Lung (tissue), 12 donors: ENCODE data around the gene CRY1. TPM values are rescaled to one million over a fixed set of nuclear protein-coding genes. Genes with fewer than 3 reads are reported as not detected.

Source experiments
- ATAC-seq: fragments of 200-7000 bp; cut with Tn5 transposase; one replicate; pipeline ENCODE4 v1.9.1; 2020; ENCODE audit warnings: moderate number of reproducible peaks; ENCODE audit not compliant: insufficient read depth, low FRiP score
- DNase-seq, 3 donors: peaks; one replicate each; pipeline ENCODE4 v3.0.0-alpha.2; 2013 to 2017
- H3K27ac ChIP-seq, 2 donors: one replicate each; pipeline ENCODE4 v1.5.1; 2013; ENCODE audit warnings: mild to moderate bottlenecking in 2 of 2, moderate library complexity in 2 of 2, control low read depth in 1 of 2, inconsistent platforms in 1 of 2, low read depth in 1 of 2, low read length in 1 of 2
- H3K27me3 ChIP-seq, 3 donors: one replicate each; pipeline ENCODE4 v1.5.1; 2013; ENCODE audit warnings: low read length in 2 of 3; ENCODE audit not compliant: control insufficient read depth in 3 of 3, insufficient read depth in 3 of 3
- H3K36me3 ChIP-seq, 4 donors: one replicate each; pipeline ENCODE4 v1.5.1; 2013; ENCODE audit warnings: low read length in 4 of 4, mild to moderate bottlenecking in 1 of 4, moderate library complexity in 1 of 4; ENCODE audit not compliant: control insufficient read depth in 4 of 4, insufficient read depth in 4 of 4
- H3K4me1 ChIP-seq, 5 donors: one replicate each; pipeline ENCODE4 v1.5.1; 2013; ENCODE audit warnings: low read length in 5 of 5, mild to moderate bottlenecking in 2 of 5, moderate library complexity in 1 of 5; ENCODE audit not compliant: control insufficient read depth in 5 of 5, insufficient read depth in 5 of 5
- H3K4me3 ChIP-seq: one replicate; pipeline ENCODE4 v1.5.1; 2013; ENCODE audit warnings: mild to moderate bottlenecking, control low read depth, moderate library complexity
- H3K9ac ChIP-seq, 2 donors: one replicate each; pipeline ENCODE4 v1.5.1; 2013; ENCODE audit warnings: low read length in 2 of 2, control low read depth in 1 of 2; ENCODE audit not compliant: insufficient read depth in 1 of 2
- H3K9me3 ChIP-seq, 4 donors: one replicate each; pipeline ENCODE4 v1.5.1; 2013; ENCODE audit warnings: low read length in 3 of 4, mild to moderate bottlenecking in 1 of 4, moderate library complexity in 1 of 4; ENCODE audit not compliant: control insufficient read depth in 4 of 4, insufficient read depth in 3 of 4
- WGBS, 2 donors: extraction: QIAGEN DNeasy Blood & Tissue Kit; methylation state at CpG; one replicate each; pipeline ENCODE4 v1.1.7; 2013; 5-methylcytosine and 5-hydroxymethylcytosine counted together
- polyA plus RNA-seq, 2 donors: library from polyadenylated mRNA; stranded (reverse); fragments of 200-250 nt; gene quantifications; one replicate each; pipeline ENCODE4 v1.2.1, GENCODE V29; 2013
- total RNA-seq, 2 donors: library from RNA; depleted of rRNA in 1 of 2; stranded (reverse); fragments of >200 nt in 1 of 2; gene quantifications; one replicate each; pipeline ENCODE4 v1.2.1, GENCODE V29; 2014 to 2021
- TF ChIP-seq, protein P1 (sequence below): IDR thresholded peaks from 2 replicates; pipeline ENCODE4 v1.5.1; 2012; ENCODE audit warnings: mild to moderate bottlenecking; ENCODE audit errors: control extremely low read depth, extremely low read depth
- donor health status: control.
- donor health status: control.
- donor health status: Bipolar disorder and iron deficiency.
- donor health status: healthy.
- donor health status: DM: yes; HTN: yes; CAD: no.

Gene CRY1
- total and polyA plus RNA-seq, 4 donors = 5.6 to 37.2 (median 17.9) TPM

DNA sequence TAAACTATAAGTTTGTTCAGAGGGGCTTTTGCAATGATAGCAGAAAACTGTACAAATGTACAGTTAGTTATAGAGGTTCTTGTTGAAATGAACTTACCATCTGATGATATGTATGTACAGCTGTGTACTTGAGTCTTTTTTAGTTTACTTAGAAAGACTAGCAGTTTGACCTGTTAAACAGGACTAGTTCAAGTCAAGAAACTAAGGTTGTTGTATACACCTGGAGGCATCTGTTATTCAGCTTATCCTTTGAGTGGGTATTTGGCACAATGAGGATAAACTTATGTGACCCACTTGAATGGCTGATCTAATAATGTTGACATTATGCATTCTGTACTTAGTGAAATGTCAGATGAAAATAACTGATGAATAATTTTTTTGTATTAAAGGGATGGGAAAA is 119.8 kb downstream of the CRY1 start:
- Histone ChIP-seq H3K4me3 (no peak overlapping the region), H3K36me3 (peaks cover 4 to 43% (median 8%) of the 10 kb centered on the region in 4 donors), H3K27me3 (no peaks in the 10 kb centered on the region), H3K4me1 (peaks cover 2 to 27% (median 16%) of the 10 kb centered on the region in 5 donors), H3K27ac (no peak overlapping the region), H3K9ac (no peak overlapping the region), H3K9me3 (no peaks in the 10 kb centered on the region)
- TF ChIP-seq, protein P1, sequence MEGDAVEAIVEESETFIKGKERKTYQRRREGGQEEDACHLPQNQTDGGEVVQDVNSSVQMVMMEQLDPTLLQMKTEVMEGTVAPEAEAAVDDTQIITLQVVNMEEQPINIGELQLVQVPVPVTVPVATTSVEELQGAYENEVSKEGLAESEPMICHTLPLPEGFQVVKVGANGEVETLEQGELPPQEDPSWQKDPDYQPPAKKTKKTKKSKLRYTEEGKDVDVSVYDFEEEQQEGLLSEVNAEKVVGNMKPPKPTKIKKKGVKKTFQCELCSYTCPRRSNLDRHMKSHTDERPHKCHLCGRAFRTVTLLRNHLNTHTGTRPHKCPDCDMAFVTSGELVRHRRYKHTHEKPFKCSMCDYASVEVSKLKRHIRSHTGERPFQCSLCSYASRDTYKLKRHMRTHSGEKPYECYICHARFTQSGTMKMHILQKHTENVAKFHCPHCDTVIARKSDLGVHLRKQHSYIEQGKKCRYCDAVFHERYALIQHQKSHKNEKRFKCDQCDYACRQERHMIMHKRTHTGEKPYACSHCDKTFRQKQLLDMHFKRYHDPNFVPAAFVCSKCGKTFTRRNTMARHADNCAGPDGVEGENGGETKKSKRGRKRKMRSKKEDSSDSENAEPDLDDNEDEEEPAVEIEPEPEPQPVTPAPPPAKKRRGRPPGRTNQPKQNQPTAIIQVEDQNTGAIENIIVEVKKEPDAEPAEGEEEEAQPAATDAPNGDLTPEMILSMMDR = no peak
- ATAC-seq (no peak), DNase-seq (no peak)

DNA sequence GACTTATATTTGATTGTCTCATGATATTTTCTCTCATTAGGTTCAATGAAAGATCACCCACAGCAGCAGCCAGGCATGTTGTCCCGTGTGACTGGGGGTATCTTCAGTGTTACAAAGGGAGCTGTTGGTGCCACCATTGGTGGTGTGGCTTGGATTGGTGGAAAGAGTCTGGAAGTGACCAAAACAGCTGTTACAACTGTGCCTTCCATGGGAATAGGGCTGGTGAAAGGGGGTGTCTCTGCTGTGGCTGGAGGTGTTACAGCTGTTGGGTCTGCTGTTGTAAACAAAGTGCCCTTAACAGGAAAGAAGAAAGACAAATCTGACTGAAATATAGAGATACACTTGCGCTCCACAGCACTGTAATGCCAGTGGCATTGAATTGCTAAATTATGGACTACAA is 122.3 kb downstream of the CRY1 start:
- Histone ChIP-seq H3K4me1 (peaks cover 0 to 13% (median 5%) of the 10 kb centered on the region in 5 donors), H3K9me3 (no peaks in the 10 kb centered on the region), H3K9ac (no peak overlapping the region), H3K27ac (no peak overlapping the region), H3K36me3 (peaks cover 5 to 57% (median 14%) of the 10 kb centered on the region in 4 donors), H3K27me3 (no peaks in the 10 kb centered on the region), H3K4me3 (no peak overlapping the region)
- 95% methylated on average over 2 of the region's 2 CpGs for whole genome bisulfite sequencing, 2 donors
- ATAC-seq = no peak
- TF ChIP-seq, protein P1 = no peak
- no peak for DNase-seq

DNA sequence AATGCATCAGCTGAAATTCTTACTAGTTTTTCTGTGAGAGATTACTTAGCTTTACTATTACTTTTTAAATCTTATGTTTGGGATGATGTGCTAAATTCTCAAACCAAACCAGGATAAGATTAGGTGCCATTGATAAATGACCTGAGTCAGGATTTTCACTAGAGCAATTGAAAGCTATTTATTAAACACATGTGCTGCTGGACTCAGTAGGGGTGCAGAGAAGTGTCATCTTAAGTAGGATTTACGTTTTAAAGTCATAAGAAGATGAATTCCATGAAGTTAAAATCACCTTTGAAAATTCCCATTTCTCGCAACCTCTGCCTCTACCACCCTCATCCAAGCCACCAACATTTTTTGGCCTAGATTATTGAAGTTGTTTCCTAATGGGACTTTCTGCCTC is 128.8 kb downstream of the CRY1 start:
- TF ChIP-seq, protein P1 = no peak
- Histone ChIP-seq H3K4me1 (peaks cover 0 to 4% (median 0%) of the 10 kb centered on the region in 5 donors), H3K27ac (no peak overlapping the region), H3K36me3 (peaks cover 4 to 33% (median 8%) of the 10 kb centered on the region in 4 donors), H3K4me3 (no peak overlapping the region), H3K9ac (no peak overlapping the region), H3K9me3 (no peaks in the 10 kb centered on the region), H3K27me3 (no peaks in the 10 kb centered on the region)
- no peak for ATAC-seq
- DNase-seq = no peak
- 81 to 88% methylated on average over 2 of the region's 2 CpGs for WGBS, 2 donors

DNA sequence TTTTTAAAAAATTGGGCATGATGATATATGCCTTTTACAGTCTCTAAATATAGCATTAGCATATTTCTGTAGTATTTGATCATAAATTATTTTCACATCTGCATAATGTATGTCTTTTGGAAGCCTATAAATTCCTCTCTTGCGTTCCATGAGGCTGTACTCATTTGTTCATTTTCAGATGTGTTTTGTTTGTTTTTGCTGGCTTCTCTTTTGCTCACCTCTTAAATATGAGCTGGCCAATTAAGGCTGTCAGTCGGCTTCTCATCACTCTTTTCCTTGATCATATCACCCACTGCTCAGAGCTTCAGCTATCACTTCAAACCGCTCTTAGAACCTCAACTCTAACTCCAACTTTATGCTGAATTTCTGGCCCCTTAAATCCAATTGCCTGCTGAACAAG is 131.1 kb downstream of the CRY1 start:
- peaks cover 0 to 15% (median 8%) of the 10 kb centered on the region in 5 donors for H3K4me1 ChIP-seq
- TF ChIP-seq, protein P1 = no peak
- no peak for DNase-seq

More for the DNA sequence above, 131.1 kb downstream of the CRY1 start:
- Histone ChIP-seq H3K9me3 (no peaks in the 10 kb centered on the region), H3K27me3 (no peaks in the 10 kb centered on the region), H3K36me3 (peaks cover 3 to 21% (median 4%) of the 10 kb centered on the region in 4 donors), H3K4me3 (no peak overlapping the region), H3K27ac (no peak overlapping the region), H3K9ac (no peak overlapping the region)
- ATAC-seq = no peak
- WGBS, 2 donors = 95 to 98% methylated on average over 3 of the region's 3 CpGs
